Activated CD4-positive, alpha-beta T cell treated with anti-CD3 and anti-CD28 coated beads, Interleukin-2, amount 50 U/mL, for 24 hours (primary cell): Measurements from ENCODE around the gene ICOS.

ENCODE experiments used
- DNase-seq, 2 donors: peaks; one replicate each; pipeline ENCODE4 v3.0.0-alpha.2; 2020; ENCODE audit warnings: low read depth in 1 of 2, low spot score in 1 of 2

ICOS gene

GRCh38 chr2:204005940-204006721, 69.6 kb downstream of the ICOS start:
- DNase-seq = no peak

- no peak for DNase-seq
Observed at GRCh38 chr2:204008352-204008751, 71.8 kb downstream of the ICOS start.

- DNase-seq = no peak
Observed at GRCh38 chr2:204010628-204011560, 74.3 kb downstream of the ICOS start.
